IMR-90 (cell line): Measurements from ENCODE around the gene RPA4.

Source experiments
- CEBPB ChIP-seq: IDR thresholded peaks from 2 replicates; pipeline ENCODE4 v1.6.1; 2012; ENCODE audit warnings: low read depth, low read length, improper control_type of control experiment
- CHD1 ChIP-seq: IDR thresholded peaks from 2 replicates; pipeline ENCODE4 v1.6.1; 2012; ENCODE audit warnings: low read depth, low read length, improper control_type of control experiment
- ELK1 ChIP-seq: fragments of 150-350 bp; IDR thresholded peaks from 2 replicates; pipeline ENCODE4 v1.6.1; 2016; ENCODE audit warnings: low read depth, mild to moderate bottlenecking, low read length, moderate library complexity, borderline replicate concordance
- MAFK ChIP-seq: IDR thresholded peaks from 2 replicates; pipeline ENCODE4 v1.6.1; 2012; ENCODE audit warnings: low read depth, low read length, improper control_type of control experiment
- MXI1 ChIP-seq: IDR thresholded peaks from 2 replicates; pipeline ENCODE4 v1.6.1; 2012; ENCODE audit warnings: low read depth, mild to moderate bottlenecking, low read length, moderate library complexity, borderline replicate concordance
- POLR2A ChIP-seq: IDR thresholded peaks from 2 replicates; pipeline ENCODE4 v1.6.1; 2012; ENCODE audit warnings: mild to moderate bottlenecking, low read depth, low read length
- RCOR1 ChIP-seq: IDR thresholded peaks from 2 replicates; pipeline ENCODE4 v1.6.1; 2012; ENCODE audit warnings: mild to moderate bottlenecking, low read length, improper control_type of control experiment; ENCODE audit not compliant: insufficient replicate concordance
- RFX5 ChIP-seq: IDR thresholded peaks from 2 replicates; pipeline ENCODE4 v1.8.0; 2012; ENCODE audit warnings: low read depth, mild to moderate bottlenecking, low read length, moderate library complexity
- SMC3 ChIP-seq: fragments of 150-350 bp; IDR thresholded peaks from 2 replicates; pipeline ENCODE4 v1.6.1; 2016; ENCODE audit warnings: low read depth, mild to moderate bottlenecking, antibody characterized with exemption, low read length, moderate library complexity
- USF2 ChIP-seq: fragments of 150-350 bp; IDR thresholded peaks from 2 replicates; pipeline ENCODE4 v1.6.1; 2017; ENCODE audit warnings: mild to moderate bottlenecking, antibody characterized with exemption, low read length, low read depth
- TF ChIP-seq, protein P1 (sequence below): conservative IDR thresholded peaks from 2 replicates; pipeline ENCODE4 v1.5.1; 2012; ENCODE audit warnings: mild to moderate bottlenecking, low read depth, low read length, improper control_type of control experiment

DNA sequence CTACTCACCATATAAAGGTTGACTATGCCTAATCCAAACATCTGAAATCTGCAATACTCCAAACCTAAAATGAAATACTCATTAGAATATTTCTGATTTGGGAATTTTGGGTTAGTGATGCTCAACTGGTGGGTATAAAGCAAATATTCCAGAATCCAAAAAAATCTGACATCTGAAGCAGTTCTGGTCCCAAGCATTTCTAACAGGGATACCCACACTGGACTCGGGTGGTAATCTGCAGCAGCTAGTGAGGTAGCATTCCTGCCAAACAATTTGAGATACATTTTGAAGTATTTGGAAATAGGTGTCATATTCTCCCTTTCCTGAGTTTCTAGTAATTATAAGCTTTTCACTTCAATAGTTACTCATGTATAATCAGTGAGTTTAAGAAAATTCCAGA is 49.6 kb upstream of the RPA4 start:
- TF ChIP-seq SMC3: no peak
- TF ChIP-seq, protein P1, sequence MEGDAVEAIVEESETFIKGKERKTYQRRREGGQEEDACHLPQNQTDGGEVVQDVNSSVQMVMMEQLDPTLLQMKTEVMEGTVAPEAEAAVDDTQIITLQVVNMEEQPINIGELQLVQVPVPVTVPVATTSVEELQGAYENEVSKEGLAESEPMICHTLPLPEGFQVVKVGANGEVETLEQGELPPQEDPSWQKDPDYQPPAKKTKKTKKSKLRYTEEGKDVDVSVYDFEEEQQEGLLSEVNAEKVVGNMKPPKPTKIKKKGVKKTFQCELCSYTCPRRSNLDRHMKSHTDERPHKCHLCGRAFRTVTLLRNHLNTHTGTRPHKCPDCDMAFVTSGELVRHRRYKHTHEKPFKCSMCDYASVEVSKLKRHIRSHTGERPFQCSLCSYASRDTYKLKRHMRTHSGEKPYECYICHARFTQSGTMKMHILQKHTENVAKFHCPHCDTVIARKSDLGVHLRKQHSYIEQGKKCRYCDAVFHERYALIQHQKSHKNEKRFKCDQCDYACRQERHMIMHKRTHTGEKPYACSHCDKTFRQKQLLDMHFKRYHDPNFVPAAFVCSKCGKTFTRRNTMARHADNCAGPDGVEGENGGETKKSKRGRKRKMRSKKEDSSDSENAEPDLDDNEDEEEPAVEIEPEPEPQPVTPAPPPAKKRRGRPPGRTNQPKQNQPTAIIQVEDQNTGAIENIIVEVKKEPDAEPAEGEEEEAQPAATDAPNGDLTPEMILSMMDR: no peak
- no peak for TF ChIP-seq MXI1
- no peak for TF ChIP-seq RFX5
- no peak for TF ChIP-seq POLR2A
- TF ChIP-seq MAFK: no peak
- TF ChIP-seq CHD1: no peak
- no peak for TF ChIP-seq USF2
- TF ChIP-seq RCOR1: no peak
- no peak for TF ChIP-seq ELK1
- TF ChIP-seq CEBPB: no peak
